B cell (primary cell): ENCODE results near the gene NDFIP1.

Source experiments
- EZH2 ChIP-seq: IDR thresholded peaks from 2 replicates; pipeline ENCODE4 v1.6.1; 2012; ENCODE audit warnings: borderline replicate concordance, low read depth, mild to moderate bottlenecking, moderate library complexity, low read length; ENCODE audit not compliant: insufficient read depth, poor library complexity, severe bottlenecking
- TF ChIP-seq, protein P1 (sequence below): fragments of 200-600 bp; IDR thresholded peaks from one replicate; pipeline ENCODE4 v1.8.0; 2022; ENCODE audit warnings: antibody characterized with exemption, mild to moderate bottlenecking

DNA sequence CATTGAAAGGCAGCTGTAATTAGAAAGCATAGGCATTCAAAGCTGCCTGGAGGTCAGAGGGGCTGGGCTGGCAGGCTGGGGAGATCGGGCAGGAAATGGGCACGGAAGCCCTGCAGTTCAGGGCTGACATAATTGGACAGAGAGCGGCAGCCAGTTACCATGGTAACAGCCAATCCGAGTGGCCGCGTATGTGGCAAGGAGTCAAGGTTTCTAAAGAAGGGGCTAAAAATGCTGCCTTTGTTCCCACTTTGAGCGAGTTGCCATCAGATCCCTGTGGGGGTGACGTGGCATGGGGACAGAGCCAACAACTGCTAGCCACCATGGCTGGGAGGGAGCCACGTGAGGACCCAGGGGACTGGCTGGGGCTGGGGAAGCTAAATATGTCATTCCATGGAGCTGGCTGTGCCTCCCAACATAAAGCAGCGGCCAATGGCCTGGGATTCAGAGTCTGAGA, 44.7 kb upstream of the NDFIP1 start:
- TF ChIP-seq, protein P1, sequence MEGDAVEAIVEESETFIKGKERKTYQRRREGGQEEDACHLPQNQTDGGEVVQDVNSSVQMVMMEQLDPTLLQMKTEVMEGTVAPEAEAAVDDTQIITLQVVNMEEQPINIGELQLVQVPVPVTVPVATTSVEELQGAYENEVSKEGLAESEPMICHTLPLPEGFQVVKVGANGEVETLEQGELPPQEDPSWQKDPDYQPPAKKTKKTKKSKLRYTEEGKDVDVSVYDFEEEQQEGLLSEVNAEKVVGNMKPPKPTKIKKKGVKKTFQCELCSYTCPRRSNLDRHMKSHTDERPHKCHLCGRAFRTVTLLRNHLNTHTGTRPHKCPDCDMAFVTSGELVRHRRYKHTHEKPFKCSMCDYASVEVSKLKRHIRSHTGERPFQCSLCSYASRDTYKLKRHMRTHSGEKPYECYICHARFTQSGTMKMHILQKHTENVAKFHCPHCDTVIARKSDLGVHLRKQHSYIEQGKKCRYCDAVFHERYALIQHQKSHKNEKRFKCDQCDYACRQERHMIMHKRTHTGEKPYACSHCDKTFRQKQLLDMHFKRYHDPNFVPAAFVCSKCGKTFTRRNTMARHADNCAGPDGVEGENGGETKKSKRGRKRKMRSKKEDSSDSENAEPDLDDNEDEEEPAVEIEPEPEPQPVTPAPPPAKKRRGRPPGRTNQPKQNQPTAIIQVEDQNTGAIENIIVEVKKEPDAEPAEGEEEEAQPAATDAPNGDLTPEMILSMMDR = no peak
- no peak for TF ChIP-seq EZH2
